Loucy (cell line): ENCODE results near the gene SYNDIG1.

Source experiments
- EZH2phosphoT487 ChIP-seq: fragments of 200-600 bp; IDR thresholded peaks from 2 replicates; pipeline ENCODE4 v1.6.1; 2018; ENCODE audit warnings: antibody characterized with exemption, mild to moderate bottlenecking, moderate library complexity, borderline replicate concordance
- TF ChIP-seq, protein P1 (sequence below): fragments of 200-600 bp; sonication (generic); conservative IDR thresholded peaks from 2 replicates; pipeline ENCODE4 v1.5.1; 2014; ENCODE audit warnings: mild to moderate bottlenecking, antibody characterized with exemption, low read length

DNA sequence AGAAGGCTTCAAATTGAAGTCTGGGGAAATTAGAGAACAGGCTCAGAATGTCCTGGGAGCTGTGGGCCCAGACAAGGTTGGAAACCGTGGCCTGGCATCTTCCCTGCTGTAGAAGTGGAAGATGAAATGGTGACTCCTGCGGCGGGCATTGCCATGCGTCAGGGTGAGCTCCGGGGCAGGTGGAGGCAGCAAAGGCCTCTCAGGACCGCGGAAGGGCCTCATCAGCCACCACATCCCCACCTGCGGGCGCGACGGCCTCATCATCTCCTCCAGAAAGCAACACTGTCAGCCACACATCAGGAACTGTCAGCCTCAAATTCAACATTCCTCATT, 161.7 kb downstream of the SYNDIG1 start:
- TF ChIP-seq, protein P1, sequence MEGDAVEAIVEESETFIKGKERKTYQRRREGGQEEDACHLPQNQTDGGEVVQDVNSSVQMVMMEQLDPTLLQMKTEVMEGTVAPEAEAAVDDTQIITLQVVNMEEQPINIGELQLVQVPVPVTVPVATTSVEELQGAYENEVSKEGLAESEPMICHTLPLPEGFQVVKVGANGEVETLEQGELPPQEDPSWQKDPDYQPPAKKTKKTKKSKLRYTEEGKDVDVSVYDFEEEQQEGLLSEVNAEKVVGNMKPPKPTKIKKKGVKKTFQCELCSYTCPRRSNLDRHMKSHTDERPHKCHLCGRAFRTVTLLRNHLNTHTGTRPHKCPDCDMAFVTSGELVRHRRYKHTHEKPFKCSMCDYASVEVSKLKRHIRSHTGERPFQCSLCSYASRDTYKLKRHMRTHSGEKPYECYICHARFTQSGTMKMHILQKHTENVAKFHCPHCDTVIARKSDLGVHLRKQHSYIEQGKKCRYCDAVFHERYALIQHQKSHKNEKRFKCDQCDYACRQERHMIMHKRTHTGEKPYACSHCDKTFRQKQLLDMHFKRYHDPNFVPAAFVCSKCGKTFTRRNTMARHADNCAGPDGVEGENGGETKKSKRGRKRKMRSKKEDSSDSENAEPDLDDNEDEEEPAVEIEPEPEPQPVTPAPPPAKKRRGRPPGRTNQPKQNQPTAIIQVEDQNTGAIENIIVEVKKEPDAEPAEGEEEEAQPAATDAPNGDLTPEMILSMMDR = no peak
- no peak for TF ChIP-seq EZH2phosphoT487
